CD4-positive, alpha-beta T cell treated with Interleukin-21 for 1 hour (primary cell): ENCODE measurements around the gene SRGAP3.

Source experiments
- DNase-seq: peaks from one replicate; pipeline ENCODE4 v3.0.0-alpha.2; 2020

The SRGAP3 gene

GRCh38 chr3:8952130-8952529 lies 297.3 kb downstream of the SRGAP3 start:
- no peak for DNase-seq

GRCh38 chr3:8945890-8946600 lies 303.4 kb downstream of the SRGAP3 start:
- no peak for DNase-seq

GRCh38 chr3:8942746-8943488 lies 306.5 kb downstream of the SRGAP3 start:
- DNase-seq: no peak

- no peak for DNase-seq
These were observed 307.3 kb downstream of the SRGAP3 start for GRCh38 chr3:8942115-8942514.

- DNase-seq: peak; percentile 2
These were observed 311.4 kb downstream of the SRGAP3 start for GRCh38 chr3:8938021-8938420.

- DNase-seq: no peak
These were observed 312.1 kb downstream of the SRGAP3 start for GRCh38 chr3:8937064-8938020.

- no peak for DNase-seq
These were observed 316.9 kb downstream of the SRGAP3 start for GRCh38 chr3:8932507-8932906.

- no peak for DNase-seq
These were observed 318.1 kb downstream of the SRGAP3 start for GRCh38 chr3:8931342-8931741.
